ENCODE results near the gene FRMD4A.

The FRMD4A gene

GRCh38 chr10:14330388-14331061 lies at the start of gene FRMD4A:
FRMD4A (minus strand) TSS chr10:14330924.
- DNase-seq, result no peak

- no peak for DNase-seq
These were observed 49.0 kb upstream of the FRMD4A start for GRCh38 chr10:14379556-14380280.

- DNase-seq, result no peak
These were observed 47.8 kb upstream of the FRMD4A start for GRCh38 chr10:14378387-14378960.

GRCh38 chr10:14377591-14378175 lies 47.0 kb upstream of the FRMD4A start:
- DNase-seq, result no peak

GRCh38 chr10:14374745-14375445 lies 44.2 kb upstream of the FRMD4A start:
- no peak for DNase-seq

GRCh38 chr10:14372606-14373005 lies 41.9 kb upstream of the FRMD4A start:
- no peak for DNase-seq

- DNase-seq, result no peak
These were observed 40.9 kb upstream of the FRMD4A start for GRCh38 chr10:14371581-14371980.

GRCh38 chr10:14370894-14371293 lies 40.2 kb upstream of the FRMD4A start:
- DNase-seq, result no peak

GRCh38 chr10:14369906-14370305 lies 39.2 kb upstream of the FRMD4A start:
- DNase-seq, result no peak

- DNase-seq, result no peak
These were observed 36.0 kb upstream of the FRMD4A start for GRCh38 chr10:14366760-14367159.

GRCh38 chr10:14365266-14365665 lies 34.5 kb upstream of the FRMD4A start:
- DNase-seq, result no peak

GRCh38 chr10:14362104-14362503 lies 31.4 kb upstream of the FRMD4A start:
- DNase-seq, result no peak

GRCh38 chr10:14360961-14361360 lies 30.2 kb upstream of the FRMD4A start:
- DNase-seq, result no peak

GRCh38 chr10:14360515-14360914 lies 29.8 kb upstream of the FRMD4A start:
- no peak for DNase-seq

- no peak for DNase-seq
These were observed 28.3 kb upstream of the FRMD4A start for GRCh38 chr10:14358886-14359573.

GRCh38 chr10:14356921-14357320 lies 26.2 kb upstream of the FRMD4A start:
- DNase-seq, result no peak

- DNase-seq, result no peak
These were observed 25.0 kb upstream of the FRMD4A start for GRCh38 chr10:14355750-14356149.

- no peak for DNase-seq
These were observed 22.7 kb upstream of the FRMD4A start for GRCh38 chr10:14353291-14353913.

GRCh38 chr10:14350006-14350405 lies 19.3 kb upstream of the FRMD4A start:
- no peak for DNase-seq

- DNase-seq, result no peak
These were observed 18.4 kb upstream of the FRMD4A start for GRCh38 chr10:14349081-14349480.

- no peak for DNase-seq
These were observed 14.5 kb upstream of the FRMD4A start for GRCh38 chr10:14345262-14345661.
